SK-N-SH (cell line): Measurements from ENCODE around the gene USP34. TPM values are rescaled to one million over a fixed set of nuclear protein-coding genes. Genes with fewer than 3 reads are reported as not detected.

Experiments
- CTCF ChIA-PET: fragments of 300-600, 350-600 bp; formaldehyde crosslinking; extraction: SDS; loops from one replicate; lab custom pipeline; 2021; lab: Yijun Ruan, JAX
- POLR2A ChIA-PET: fragments of 350-600 bp; sonication (Branson Sonifier 250); formaldehyde crosslinking; extraction: SDS; loops from one replicate; lab custom pipeline; 2020; ENCODE audit warnings: antibody characterized with exemption, inconsistent platforms; lab: Yijun Ruan, JAX
- DNase-seq: peaks from one replicate; pipeline ENCODE4 v3.0.0; 2012
- H2AFZ ChIP-seq: fragments of 200-600 bp; sonication (generic); 2 replicates; pipeline ENCODE4 v1.8.1; 2016; ENCODE audit warnings: antibody characterized with exemption, mild to moderate bottlenecking, low read depth
- H3F3A ChIP-seq: fragments of 200-600 bp; sonication (generic); replicated peaks from 2 replicates; pipeline ENCODE3; 2016; ENCODE audit warnings: antibody characterized with exemption, mild to moderate bottlenecking; ENCODE audit not compliant: insufficient read depth
- H3K27ac ChIP-seq, 2 experiments: fragments of 200-500 bp in 1 of 2; fragments of 200-600 bp in 1 of 2; sonication (Bioruptor generic) in 1 of 2; sonication (generic), shearing (Covaris generic) in 1 of 2; 2 replicates each; pipeline versions ENCODE4 v1.5.1 to v1.6.1; 2014 to 2016; ENCODE audit warnings: low read depth in 2 of 2, inconsistent platforms in 1 of 2, low read length in 1 of 2, mild to moderate bottlenecking in 1 of 2, mixed read lengths in 1 of 2
- H3K27me3 ChIP-seq: fragments of 200-600 bp; sonication (generic), shearing (Covaris generic); 2 replicates; pipeline ENCODE4 v1.6.1; 2016; ENCODE audit warnings: mixed run types; ENCODE audit not compliant: insufficient read depth
- H3K36me3 ChIP-seq, 2 experiments: fragments of 200-500 bp in 1 of 2; fragments of 200-600 bp in 1 of 2; sonication (Bioruptor generic) in 1 of 2; sonication (generic) in 1 of 2; replicated peaks in 1 of 2; 2 replicates each; pipeline versions ENCODE3 to v1.5.1; 2014 to 2016; ENCODE audit warnings: low read length in 1 of 2, mild to moderate bottlenecking in 1 of 2; ENCODE audit not compliant: insufficient read depth in 2 of 2, control insufficient read depth in 1 of 2
- H3K4me1 ChIP-seq, 2 experiments: fragments of 200-500 bp in 1 of 2; fragments of 200-600 bp in 1 of 2; sonication (Bioruptor generic) in 1 of 2; sonication (generic), shearing (Covaris generic) in 1 of 2; 2 replicates each; pipeline versions ENCODE4 v1.5.1 to v1.6.1; 2014 to 2016; ENCODE audit warnings: low read depth in 1 of 2, low read length in 1 of 2, mixed run types in 1 of 2; ENCODE audit not compliant: insufficient read depth in 2 of 2, control insufficient read depth in 1 of 2
- H3K4me2 ChIP-seq: fragments of 200-600 bp; sonication (generic), shearing (Covaris generic); 2 replicates; pipeline ENCODE4 v1.6.1; 2017; ENCODE audit warnings: mixed run types
- H3K4me3 ChIP-seq, 2 experiments: fragments of 200-500 bp in 1 of 2; fragments of 200-600 bp in 1 of 2; sonication (Bioruptor generic) in 1 of 2; sonication (generic), shearing (Covaris generic) in 1 of 2; 2 replicates each; pipeline versions ENCODE4 v1.5.1 to v1.8.1; 2014 to 2016; ENCODE audit warnings: low read depth in 2 of 2, inconsistent platforms in 1 of 2, low read length in 1 of 2, mild to moderate bottlenecking in 1 of 2, mixed read lengths in 1 of 2, moderate library complexity in 1 of 2
- H3K79me2 ChIP-seq: fragments of 200-600 bp; sonication (generic); 2 replicates; pipeline ENCODE4 v1.8.1; 2017; ENCODE audit warnings: mild to moderate bottlenecking; ENCODE audit not compliant: insufficient read depth
- H3K9ac ChIP-seq: fragments of 200-600 bp; sonication (generic); 2 replicates; pipeline ENCODE4 v1.6.1; 2017; ENCODE audit warnings: mixed run types
- H3K9me2 ChIP-seq: fragments of 200-600 bp; sonication (generic); 2 replicates; pipeline ENCODE4 v1.6.1; 2017; ENCODE audit warnings: mixed run types
- H3K9me3 ChIP-seq: fragments of 200-600 bp; sonication (generic); 2 replicates; pipeline ENCODE4 v1.6.1; 2017; ENCODE audit warnings: mixed run types, mild to moderate bottlenecking, moderate library complexity
- H4K20me1 ChIP-seq: fragments of 200-600 bp; sonication (generic); 2 replicates; pipeline ENCODE4 v1.6.1; 2017; ENCODE audit warnings: mild to moderate bottlenecking, mixed run types; ENCODE audit not compliant: insufficient read depth
- CTCF ChIP-seq: fragments of 200-600 bp; sonication (generic); IDR thresholded peaks from 2 replicates; pipeline ENCODE4 v1.6.1; 2017; ENCODE audit warnings: antibody characterized with exemption, mild to moderate bottlenecking, moderate library complexity
- EP300 ChIP-seq, 2 experiments: IDR thresholded peaks; 2 replicates each; pipeline versions ENCODE4 v1.4.0 to v1.6.1; 2012; ENCODE audit warnings: borderline replicate concordance in 1 of 2, low read depth in 1 of 2, low read length in 1 of 2
- EZH2phosphoT487 ChIP-seq: fragments of 200-600 bp; sonication (generic); IDR thresholded peaks from 2 replicates; pipeline ENCODE4 v1.6.1; 2017; ENCODE audit warnings: low read depth, mixed run types, mild to moderate bottlenecking, antibody characterized with exemption, moderate library complexity, borderline replicate concordance
- FOSL2 ChIP-seq: IDR thresholded peaks from 2 replicates; pipeline ENCODE4 v1.4.0; 2012; ENCODE audit warnings: low read depth, mild to moderate bottlenecking, moderate library complexity, borderline replicate concordance
- GABPA ChIP-seq: IDR thresholded peaks from 2 replicates; pipeline ENCODE4 v1.4.0; 2012; ENCODE audit warnings: low read depth, mild to moderate bottlenecking
- GATA2 ChIP-seq: sonication (generic); formaldehyde crosslinking; IDR thresholded peaks from 2 replicates; pipeline ENCODE4 v1.5.0; 2020; ENCODE audit warnings: mild to moderate bottlenecking, missing genetic modification reagents
- JUND ChIP-seq: IDR thresholded peaks from 2 replicates; pipeline ENCODE4 v1.4.0; 2012
- MAX ChIP-seq: IDR thresholded peaks from 2 replicates; pipeline ENCODE4 v1.4.0; 2012; ENCODE audit warnings: low read depth
- MEF2A ChIP-seq: IDR thresholded peaks from 2 replicates; pipeline ENCODE4 v1.4.0; 2012; ENCODE audit warnings: low read depth, borderline replicate concordance
- MXI1 ChIP-seq: IDR thresholded peaks from 2 replicates; pipeline ENCODE4 v1.6.1; 2012; ENCODE audit warnings: mild to moderate bottlenecking, low read depth, low read length, improper control_type of control experiment
- NFIC ChIP-seq: IDR thresholded peaks from 2 replicates; pipeline ENCODE4 v1.4.0; 2012; ENCODE audit warnings: borderline replicate concordance
- NRF1 ChIP-seq: IDR thresholded peaks from 2 replicates; pipeline ENCODE4 v1.6.1; 2012; ENCODE audit warnings: low read depth, mild to moderate bottlenecking, low read length
- PBX3 ChIP-seq: IDR thresholded peaks from 2 replicates; pipeline ENCODE4; 2012
- POLR2AphosphoS5 ChIP-seq: IDR thresholded peaks from 2 replicates; pipeline ENCODE4 v1.6.1; 2012; ENCODE audit warnings: low read depth, low read length
- RAD21 ChIP-seq: IDR thresholded peaks from 2 replicates; pipeline ENCODE4 v1.6.1; 2012; ENCODE audit warnings: mild to moderate bottlenecking, low read length
- RCOR1 ChIP-seq: fragments of 150-350 bp; IDR thresholded peaks from 2 replicates; pipeline ENCODE4 v1.6.1; 2017; ENCODE audit warnings: antibody characterized with exemption, low read length
- REST ChIP-seq: IDR thresholded peaks from 2 replicates; pipeline ENCODE4 v1.6.1; 2012; ENCODE audit warnings: mild to moderate bottlenecking, low read depth, low read length, moderate library complexity
- RFX5 ChIP-seq: IDR thresholded peaks from 2 replicates; pipeline ENCODE4 v1.6.1; 2012; ENCODE audit warnings: mild to moderate bottlenecking, improper control_type of control experiment, low read length
- RXRA ChIP-seq: IDR thresholded peaks from 2 replicates; pipeline ENCODE4 v1.4.0; 2012; ENCODE audit warnings: low read depth, mild to moderate bottlenecking, borderline replicate concordance
- SIN3A ChIP-seq: IDR thresholded peaks from 2 replicates; pipeline ENCODE4 v1.6.1; 2012; ENCODE audit warnings: low read depth, mild to moderate bottlenecking, low read length, moderate library complexity, borderline replicate concordance
- SMC3 ChIP-seq: IDR thresholded peaks from 2 replicates; pipeline ENCODE4 v1.6.1; 2012; ENCODE audit warnings: low read depth, low read length, improper control_type of control experiment
- TAF1 ChIP-seq: IDR thresholded peaks from 2 replicates; pipeline ENCODE4 v1.6.1; 2012; ENCODE audit warnings: low read depth, mild to moderate bottlenecking, low read length, moderate library complexity, borderline replicate concordance
- TCF12 ChIP-seq: IDR thresholded peaks from 2 replicates; pipeline ENCODE4 v1.4.0; 2012
- TEAD4 ChIP-seq: IDR thresholded peaks from 2 replicates; pipeline ENCODE4 v1.4.0; 2012; ENCODE audit warnings: mild to moderate bottlenecking, borderline replicate concordance; ENCODE audit not compliant: insufficient read depth
- USF2 ChIP-seq: fragments of 150-350 bp; IDR thresholded peaks from 2 replicates; pipeline ENCODE4 v1.6.1; 2017; ENCODE audit warnings: antibody characterized with exemption, low read length, low read depth, borderline replicate concordance
- WGBS: methylation state at CpG from one replicate; pipeline ENCODE4 v1.1.6; 2017; ENCODE audit warnings: low lambda C conversion rate; 5-methylcytosine and 5-hydroxymethylcytosine counted together
- polyA plus RNA-seq, 3 experiments: library from polyadenylated mRNA; depleted of rRNA; stranded (reverse); fragments of >200 nt; gene quantifications; 2 replicates each; pipeline ENCODE4 v1.2.3, GENCODE V29; 2012

The USP34 gene
- polyA plus RNA-seq, 1 of the 3 experiments (the other 2 are of a cell fraction) = 31.4 TPM

GRCh38 chr2:61179701-61180639, 290.9 kb downstream of the USP34 start:
- peaks cover 9% of the 10 kb centered on the region for H3F3A ChIP-seq
- H3K79me2 ChIP-seq = peaks cover 54% of the 10 kb centered on the region; the same call in 1 of the 2 replicates
- H3K9me2 ChIP-seq = no peaks in the 10 kb centered on the region
- no peaks in the 10 kb centered on the region for H4K20me1 ChIP-seq
- peaks cover 41 to 47% of the 10 kb centered on the region in 2 experiments for H3K4me1 ChIP-seq
- H3K4me2 ChIP-seq = peak overlapping the region; percentile 95
- H2AFZ ChIP-seq = no peak overlapping the region
- no peaks in the 10 kb centered on the region for H3K9me3 ChIP-seq
- 43% methylated on average over 10 of the region's 14 CpGs for WGBS
- peak overlapping the region; percentile 0 to 40; a peak in 3 of 4 replicates for H3K4me3 ChIP-seq
- ChIA-PET POLR2A (interaction anchor here (0.6 kb wide), 1 partner anchor 122 kb away, joined by 3 read pairs; no protein-coding TSS in a partner anchor), CTCF (interaction anchor here (1.9 kb wide), 1 partner anchor 45 kb away, joined by 6 read pairs; no protein-coding TSS in a partner anchor)
- H3K36me3 ChIP-seq = peaks cover 37 to 38% of the 10 kb centered on the region in 2 experiments
- peak overlapping the region; percentile 53 to 83 for H3K27ac ChIP-seq
- H3K9ac ChIP-seq = peak overlapping the region; percentile 6; the same call in 1 of the 2 replicates
- peak; percentile 42 for DNase-seq
- H3K27me3 ChIP-seq = no peaks in the 10 kb centered on the region
- TF ChIP-seq CTCF = no peak
- TF ChIP-seq EP300 (IDR thresholded peaks at IDR 0.05; ENCODE audit: borderline replicate concordance in 1 of 2, low read depth in 1 of 2, low read length in 1 of 2) = no peak
- TF ChIP-seq REST = no peak
- TF ChIP-seq NFIC = no peak; the same call in 1 of the 2 replicates
- TF ChIP-seq USF2 = no peak
- TF ChIP-seq RFX5 = no peak
- no peak for TF ChIP-seq RXRA
- peak; percentile 41 for TF ChIP-seq POLR2AphosphoS5
- TF ChIP-seq MEF2A = no peak
- no peak for TF ChIP-seq GABPA
- TF ChIP-seq PBX3 = peak; percentile 26; the same call in 1 of the 2 replicates
- no peak for TF ChIP-seq RCOR1
- no peak for TF ChIP-seq GATA2 (CRISPR knock-in tag)
- TF ChIP-seq NRF1 = no peak
- 0 out of 2 replicates have a peak, but pooled peaks have one; percentile 13 for TF ChIP-seq JUND
- TF ChIP-seq RAD21 = no peak
- peak; percentile 77 for TF ChIP-seq MAX
- TF ChIP-seq TAF1 = no peak; the same call in 1 of the 2 replicates
- 0 out of 2 replicates have a peak, but pooled peaks have one; percentile 23 for TF ChIP-seq SIN3A
- peak; percentile 55; the same call in 1 of the 2 replicates for TF ChIP-seq TCF12
- no peak for TF ChIP-seq SMC3
- TF ChIP-seq EZH2phosphoT487 = no peak
- peak; percentile 48; the same call in 1 of the 2 replicates for TF ChIP-seq FOSL2
- no peak for TF ChIP-seq MXI1
- no peak for TF ChIP-seq TEAD4
